ENCODE measurements around the gene BBX.
A peak's percentile ranks its signal among the peaks of the same experiment; 100 is the strongest.
"Not testable (repeated sequence)": the region's sequence is repeated elsewhere in the genome, so short reads cannot be mapped to it uniquely, and the experiment has no call there.

The BBX gene

GRCh38 chr3:107562969-107563529, 40.3 kb downstream of the BBX start:
- no peak overlapping the region for H3K4me3 ChIP-seq
- H3K27ac ChIP-seq = no peak overlapping the region
- H3K36me3 ChIP-seq = peaks cover 7% of the 10 kb centered on the region
- H3K9me3 ChIP-seq = peaks cover 8% of the 10 kb centered on the region; the same call in 1 of the 2 replicates
- H3K9ac ChIP-seq = no peak overlapping the region
- TF ChIP-seq Cebpa-rat (IDR thresholded peaks at IDR 0.05) = no peak
- H3K27me3 ChIP-seq = no peaks in the 10 kb centered on the region
- H3K4me2 ChIP-seq = no peak overlapping the region
- peaks cover 50% of the 10 kb centered on the region for H4K20me1 ChIP-seq
- H3K4me1 ChIP-seq = no peaks in the 10 kb centered on the region

GRCh38 chr3:107565244-107565643, 42.5 kb downstream of the BBX start:
- not testable (repeated sequence) for H3K4me2 ChIP-seq, H3K9ac ChIP-seq, H3K4me1 ChIP-seq, H3K4me3 ChIP-seq, H3K27me3 ChIP-seq, H3K36me3 ChIP-seq, H3K27ac ChIP-seq
- Histone ChIP-seq H3K9me3 (peaks cover 13% of the 10 kb centered on the region), H4K20me1 (peaks cover 38% of the 10 kb centered on the region)

- H3K27ac ChIP-seq, H3K36me3 ChIP-seq, H3K9me3 ChIP-seq, H3K4me1 ChIP-seq, H3K27me3 ChIP-seq, H3K4me2 ChIP-seq, H3K4me3 ChIP-seq, H3K9ac ChIP-seq: not testable (repeated sequence)
- peaks cover 42% of the 10 kb centered on the region for H4K20me1 ChIP-seq
Observed at GRCh38 chr3:107571089-107571488, 48.3 kb downstream of the BBX start.

GRCh38 chr3:107571492-107571891, 48.7 kb downstream of the BBX start:
- not testable (repeated sequence) for H3K9ac ChIP-seq, H3K27me3 ChIP-seq, H3K36me3 ChIP-seq, H3K9me3 ChIP-seq, H3K4me2 ChIP-seq, H3K27ac ChIP-seq, H3K4me3 ChIP-seq, H3K4me1 ChIP-seq
- H4K20me1 ChIP-seq = peaks cover 42% of the 10 kb centered on the region

- H3K27ac ChIP-seq = no peak overlapping the region
- H3K9ac ChIP-seq = no peak overlapping the region
- no peak overlapping the region for H3K4me2 ChIP-seq
- no peaks in the 10 kb centered on the region for H3K9me3 ChIP-seq
- no peaks in the 10 kb centered on the region for H3K36me3 ChIP-seq
- H3K27me3 ChIP-seq = no peaks in the 10 kb centered on the region
- H3K4me3 ChIP-seq = no peak overlapping the region
- peaks cover 16% of the 10 kb centered on the region; the same call in 1 of the 2 replicates for H3K4me1 ChIP-seq
- no peak for TF ChIP-seq Cebpa-rat (IDR thresholded peaks at IDR 0.05)
- H4K20me1 ChIP-seq = peaks cover 56% of the 10 kb centered on the region
Observed at GRCh38 chr3:107574650-107575049, 51.9 kb downstream of the BBX start.

GRCh38 chr3:107578091-107578490, 55.3 kb downstream of the BBX start:
- TF ChIP-seq Cebpa-rat (IDR thresholded peaks at IDR 0.05) = no peak
- H3K36me3 ChIP-seq = no peaks in the 10 kb centered on the region
- H3K4me2 ChIP-seq = no peak overlapping the region

GRCh38 chr3:107578523-107578922, 55.8 kb downstream of the BBX start:
- TF ChIP-seq Cebpa-rat (IDR thresholded peaks at IDR 0.05) = no peak
- no peaks in the 10 kb centered on the region for H3K36me3 ChIP-seq

More at GRCh38 chr3:107578091-107578490, 55.3 kb downstream of the BBX start:
- Histone ChIP-seq H3K9ac (no peak overlapping the region), H3K4me1 (peaks cover 27% of the 10 kb centered on the region), H4K20me1 (peaks cover 30% of the 10 kb centered on the region), H3K4me3 (no peak overlapping the region), H3K27me3 (no peaks in the 10 kb centered on the region), H3K27ac (no peak overlapping the region), H3K9me3 (no peaks in the 10 kb centered on the region)

GRCh38 chr3:107579371-107579770, 56.6 kb downstream of the BBX start:
- Histone ChIP-seq H3K9me3 (no peaks in the 10 kb centered on the region), H3K4me1 (peaks cover 21% of the 10 kb centered on the region), H4K20me1 (peaks cover 17% of the 10 kb centered on the region), H3K27me3 (no peaks in the 10 kb centered on the region), H3K36me3 (no peaks in the 10 kb centered on the region), H3K27ac (no peak overlapping the region), H3K4me3 (no peak overlapping the region), H3K9ac (no peak overlapping the region), H3K4me2 (no peak overlapping the region)
- no peak for TF ChIP-seq Cebpa-rat (IDR thresholded peaks at IDR 0.05)

More at GRCh38 chr3:107578523-107578922, 55.8 kb downstream of the BBX start:
- Histone ChIP-seq H3K4me2 (no peak overlapping the region), H3K27me3 (no peaks in the 10 kb centered on the region), H3K9me3 (no peaks in the 10 kb centered on the region), H3K4me3 (no peak overlapping the region), H3K27ac (no peak overlapping the region), H3K9ac (no peak overlapping the region), H3K4me1 (peaks cover 22% of the 10 kb centered on the region), H4K20me1 (peaks cover 26% of the 10 kb centered on the region)

- H3K4me3 ChIP-seq = no peak overlapping the region
- peaks cover 21% of the 10 kb centered on the region for H3K4me1 ChIP-seq
- no peak overlapping the region for H3K9ac ChIP-seq
- no peaks in the 10 kb centered on the region for H3K9me3 ChIP-seq
- H4K20me1 ChIP-seq = peaks cover 15% of the 10 kb centered on the region; the same call in 1 of the 2 replicates
- TF ChIP-seq Cebpa-rat (IDR thresholded peaks at IDR 0.05) = no peak
- H3K4me2 ChIP-seq = 0 out of 2 replicates have a peak overlapping the region, but pooled peaks have one; percentile 12
- H3K27me3 ChIP-seq = no peaks in the 10 kb centered on the region
- no peak overlapping the region for H3K27ac ChIP-seq
- 0 out of 2 replicates have a peak, but pooled peaks cover 6% of the 10 kb centered on the region for H3K36me3 ChIP-seq
Observed at GRCh38 chr3:107581230-107581629, 58.5 kb downstream of the BBX start.

- H3K4me2 ChIP-seq = no peak overlapping the region
- no peaks in the 10 kb centered on the region for H4K20me1 ChIP-seq
- no peak overlapping the region for H3K27ac ChIP-seq
- H3K9ac ChIP-seq = no peak overlapping the region
- no peaks in the 10 kb centered on the region for H3K4me1 ChIP-seq
- H3K27me3 ChIP-seq = no peaks in the 10 kb centered on the region
- H3K36me3 ChIP-seq = peaks cover 19% of the 10 kb centered on the region; the same call in 1 of the 2 replicates
- no peak overlapping the region for H3K4me3 ChIP-seq
- no peak for TF ChIP-seq Cebpa-rat (IDR thresholded peaks at IDR 0.05)
- 0 out of 2 replicates have a peak, but pooled peaks cover 5% of the 10 kb centered on the region for H3K9me3 ChIP-seq
Observed at GRCh38 chr3:107588217-107588616, 65.5 kb downstream of the BBX start.

- Histone ChIP-seq H3K36me3 (peaks cover 19% of the 10 kb centered on the region; the same call in 1 of the 2 replicates), H3K4me2 (no peak overlapping the region), H3K4me3 (no peak overlapping the region), H3K27ac (no peak overlapping the region), H3K27me3 (no peaks in the 10 kb centered on the region), H3K9me3 (0 out of 2 replicates have a peak, but pooled peaks cover 5% of the 10 kb centered on the region), H3K4me1 (peaks cover 5% of the 10 kb centered on the region), H3K9ac (no peak overlapping the region), H4K20me1 (no peaks in the 10 kb centered on the region)
- TF ChIP-seq Cebpa-rat (IDR thresholded peaks at IDR 0.05) = no peak
Observed at GRCh38 chr3:107589454-107589853, 66.7 kb downstream of the BBX start.

Measured in BLaER1 (cell line).